ENCODE data around the gene MED28. TPM values are rescaled to one million over a fixed set of nuclear protein-coding genes. Genes with fewer than 3 reads are reported as not detected.

MED28 gene
- total RNA-seq, 2 donors from 2014 or later: 17.2 to 21.3 TPM

- Histone ChIP-seq H3K9me3 (no peaks in the 10 kb centered on the region), H3K36me3 (no peaks in the 10 kb centered on the region), H3K27ac (no peak overlapping the region), H3K4me3 (no peak overlapping the region), H3K27me3 (replicated peaks; ENCODE audit: insufficient read depth) (no peaks in the 10 kb centered on the region), H3K4me1 (replicated peaks) (no peaks in the 10 kb centered on the region)
- 74% methylated on average over 7 of the region's 7 CpGs for WGBS
- DNase-seq (ENCODE audit: low spot score): no peak
- intact Hi-C loops (cut with DNase I): no loop called here
- TF ChIP-seq CTCF (IDR thresholded peaks at IDR 0.05) (no peak), POLR2AphosphoS5 (IDR thresholded peaks at IDR 0.05) (no peak), POLR2A (IDR thresholded peaks at IDR 0.05) (no peak)
These were observed 67.1 kb downstream of the MED28 start for GRCh38 chr4:17681281-17682221.

GRCh38 chr4:17682222-17682566 lies 67.8 kb downstream of the MED28 start:
- Histone ChIP-seq H3K9me3 (no peaks in the 10 kb centered on the region), H3K4me3 (no peak overlapping the region), H3K4me1 (replicated peaks) (no peaks in the 10 kb centered on the region), H3K27ac (no peak overlapping the region), H3K36me3 (no peaks in the 10 kb centered on the region), H3K27me3 (replicated peaks; ENCODE audit: insufficient read depth) (no peaks in the 10 kb centered on the region)
- intact Hi-C loops (cut with DNase I): no loop called here
- no peak for TF ChIP-seq POLR2A (IDR thresholded peaks at IDR 0.05)
- TF ChIP-seq CTCF (IDR thresholded peaks at IDR 0.05): no peak
- no peak for TF ChIP-seq POLR2AphosphoS5 (IDR thresholded peaks at IDR 0.05)
- DNase-seq (ENCODE audit: low spot score): no peak
- WGBS: 69% methylated on average over 2 of the region's 2 CpGs

Other genes starting within 250 kb of the MED28 start
- gene QDPR, start 102.6 kb upstream of the MED28 start, total RNA-seq: 10 to 100 TPM; 11.4 to 18.9 TPM
- gene CLRN2, start 99.5 kb upstream of the MED28 start, total RNA-seq: not detected
- 10 to 100 TPM; 55.8 to 98.1 TPM for gene LAP3, start 37.4 kb upstream of the MED28 start, total RNA-seq
- under 1 TPM; 0.09 to 0.34 TPM for gene FAM184B, start 167.0 kb downstream of the MED28 start, total RNA-seq
- gene DCAF16, start 196.1 kb downstream of the MED28 start, total RNA-seq: 10 to 100 TPM; 33.0 to 44.0 TPM
- 1 to 10 TPM in 1 of 2 donors, under 1 TPM in 1; 0.96 to 4.7 TPM for gene NCAPG, start 196.3 kb downstream of the MED28 start, total RNA-seq

Data from prostate gland (tissue), 2 donors.